B cell (primary cell): Measurements from ENCODE around the gene DERA. TPM values are rescaled to one million over a fixed set of nuclear protein-coding genes. Genes with fewer than 3 reads are reported as not detected.

Experiments
- ATAC-seq: fragments of 200-7000 bp; cut with Tn5 transposase; one replicate; pipeline ENCODE4 v1.10.0; 2021; ENCODE audit warnings: low read depth, mild to moderate bottlenecking, moderate number of reproducible peaks, moderate library complexity
- CTCF ChIA-PET: fragments of 350-600 bp; sonication (Branson Sonifier 250); formaldehyde crosslinking; loops from one replicate; lab custom pipeline; 2021; ENCODE audit warnings: antibody characterized with exemption, inconsistent platforms; lab: Charles Lee
- POLR2A ChIA-PET: fragments of 350-600 bp; sonication (Branson Sonifier 250); formaldehyde crosslinking; loops from one replicate; lab custom pipeline; 2021; ENCODE audit warnings: antibody characterized with exemption; lab: Charles Lee
- DNase-seq: peaks from one replicate; pipeline ENCODE4 v3.0.0; 2013
- H2AFZ ChIP-seq: 2 replicates; pipeline ENCODE4 v1.6.1; 2012; ENCODE audit warnings: mild to moderate bottlenecking, low read depth, low read length; ENCODE audit not compliant: insufficient read depth, poor library complexity, severe bottlenecking
- H3K27ac ChIP-seq, 2 donors: 1 replicate in 1 of 2; 2 replicates in 1 of 2; pipeline ENCODE4 v1.5.1; 2012 to 2013; ENCODE audit warnings: low read length in 2 of 2, mild to moderate bottlenecking in 2 of 2, moderate library complexity in 1 of 2
- H3K27me3 ChIP-seq, 4 experiments: fragments of 200-600 bp in 1 of 4; sonication (generic) in 1 of 4; replicated peaks in 1 of 4; 1 replicate in 2 of 4; 2 replicates in 2 of 4; pipeline versions ENCODE4 v1.6.1 to v1.7.0; 2013 to 2016; ENCODE audit warnings: low read length in 3 of 4, mild to moderate bottlenecking in 2 of 4, mixed read lengths in 1 of 4, moderate library complexity in 1 of 4; ENCODE audit not compliant: insufficient read depth in 4 of 4, control insufficient read depth in 3 of 4; ENCODE audit errors: control extremely low read depth in 1 of 4
- H3K36me3 ChIP-seq, 2 experiments: replicated peaks in 1 of 2; 1 replicate in 1 of 2; 2 replicates in 1 of 2; pipeline versions ENCODE4 v1.6.1 to v1.7.1; 2013; ENCODE audit warnings: low read length in 1 of 2; ENCODE audit not compliant: insufficient read depth in 2 of 2, control insufficient read depth in 1 of 2; ENCODE audit errors: control extremely low read depth in 1 of 2, extremely low read depth in 1 of 2
- H3K4me1 ChIP-seq, 2 donors: fragments of 200-600 bp in 1 of 2; sonication (generic) in 1 of 2; 1 replicate in 1 of 2; 2 replicates in 1 of 2; pipeline versions ENCODE4 v1.5.1 to v1.6.1; 2013 to 2017; ENCODE audit warnings: low read length in 2 of 2; ENCODE audit not compliant: control insufficient read depth in 2 of 2, insufficient read depth in 2 of 2
- H3K4me2 ChIP-seq: replicated peaks from 2 replicates; pipeline ENCODE3; 2012; ENCODE audit warnings: mild to moderate bottlenecking, low read depth, low read length; ENCODE audit not compliant: poor library complexity, severe bottlenecking
- H3K4me3 ChIP-seq, 5 experiments: fragments of 200-600 bp in 1 of 5; sonication (generic) in 1 of 5; 1 replicate in 3 of 5; 2 replicates in 2 of 5; pipeline versions ENCODE4 v1.5.1 to v1.7.0; 2011 to 2016; ENCODE audit warnings: low read length in 4 of 5, mild to moderate bottlenecking in 4 of 5, low read depth in 2 of 5, control low read depth in 1 of 5, moderate library complexity in 1 of 5; ENCODE audit not compliant: insufficient read depth in 1 of 5; ENCODE audit errors: control extremely low read depth in 1 of 5, extremely low read depth in 1 of 5
- H3K79me2 ChIP-seq: fragments of 200-600 bp; sonication (generic); one replicate; pipeline ENCODE4 v1.6.0; 2016; ENCODE audit warnings: low read length; ENCODE audit not compliant: control insufficient read depth, insufficient read depth
- H3K9ac ChIP-seq: fragments of 200-600 bp; sonication (generic); 2 replicates; pipeline ENCODE4 v1.6.1; 2017; ENCODE audit warnings: mild to moderate bottlenecking, low read length, moderate library complexity
- H3K9me3 ChIP-seq, 3 donors: one replicate each; pipeline versions ENCODE4 v1.6.1 to v1.7.1; 2013; ENCODE audit warnings: low read length in 2 of 3; ENCODE audit not compliant: control insufficient read depth in 2 of 3, insufficient read depth in 1 of 3; ENCODE audit errors: control extremely low read depth in 1 of 3
- H4K20me1 ChIP-seq: 2 replicates; pipeline ENCODE4 v1.6.0; 2012; ENCODE audit warnings: mild to moderate bottlenecking, low read length; ENCODE audit not compliant: insufficient read depth, control insufficient read depth, poor library complexity, severe bottlenecking
- H3K27ac Mint-ChIP-seq: one replicate; pipeline ENCODE4 v1.8.0; 2021; ENCODE audit warnings: mixed read lengths
- H3K27me3 Mint-ChIP-seq: one replicate; pipeline ENCODE4 v1.8.0; 2021; ENCODE audit warnings: mixed read lengths
- H3K4me1 Mint-ChIP-seq: one replicate; pipeline ENCODE4 v1.8.0; 2021; ENCODE audit warnings: mixed read lengths
- H3K4me3 Mint-ChIP-seq: one replicate; pipeline ENCODE4 v1.8.0; 2021; ENCODE audit warnings: mixed read lengths
- H3K9me3 Mint-ChIP-seq: one replicate; pipeline ENCODE4 v1.8.0; 2022; ENCODE audit warnings: mixed read lengths; ENCODE audit not compliant: insufficient read depth
- EZH2 ChIP-seq: IDR thresholded peaks from 2 replicates; pipeline ENCODE4 v1.6.1; 2012; ENCODE audit warnings: borderline replicate concordance, low read depth, mild to moderate bottlenecking, moderate library complexity, low read length; ENCODE audit not compliant: insufficient read depth, poor library complexity, severe bottlenecking
- WGBS: methylation state at CpG from one replicate; pipeline ENCODE4 v1.1.5; 2013; ENCODE audit warnings: missing lambda C conversion rate; ENCODE audit not compliant: insufficient coverage; 5-methylcytosine and 5-hydroxymethylcytosine counted together
- intact Hi-C: fragments of 100-400 bp; cut with micrococcal nuclease; formaldehyde crosslinking; loops from one replicate; pipeline ENCODE4 v1.10.0; 2022
- polyA plus RNA-seq: library from polyadenylated mRNA; depleted of rRNA; stranded (reverse); fragments of >200 nt; gene quantifications from 2 replicates; pipeline ENCODE4 v1.2.3, GENCODE V29; 2012
- total RNA-seq, 2 donors: library from RNA; stranded (reverse); fragments of 120-200 nt in 1 of 2; gene quantifications; 1 replicate in 1 of 2; 2 replicates in 1 of 2; pipeline versions ENCODE4 v1.2.3 to v1.2.4, GENCODE V29; 2013 to 2022
- TF ChIP-seq, protein P1 (sequence below): fragments of 200-600 bp; IDR thresholded peaks from one replicate; pipeline ENCODE4 v1.8.0; 2022; ENCODE audit warnings: antibody characterized with exemption, mild to moderate bottlenecking

The DERA gene
- total and polyA plus RNA-seq, 2 donors (not counting 1 experiment from before 2014, with no cell fraction given) = 9.4 to 20.5 TPM

DNA sequence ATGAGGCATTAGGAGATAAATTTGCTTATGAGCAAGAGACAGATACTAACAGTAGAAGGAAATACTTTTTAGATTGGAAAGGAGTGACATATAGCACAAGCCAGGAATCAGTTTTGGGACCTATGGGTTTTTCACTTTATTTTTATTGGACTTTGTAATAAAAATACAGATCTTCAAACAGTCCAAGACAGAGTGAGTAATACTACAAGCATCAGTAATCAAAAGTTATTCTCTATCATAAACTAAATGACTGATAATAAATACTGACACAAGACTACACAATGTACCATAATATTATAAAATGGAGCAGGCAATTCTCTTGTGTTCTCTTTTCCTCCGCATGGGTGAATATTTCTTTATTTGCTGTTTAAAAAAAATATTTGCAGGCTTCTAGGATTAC lies 85.8 kb downstream of the DERA start:
- H3K4me1 Mint-ChIP-seq = no peaks in the 10 kb centered on the region
- Histone ChIP-seq H3K79me2 (no peaks in the 10 kb centered on the region), H3K27me3 (no peaks in the 10 kb centered on the region), H3K36me3 (peaks cover 2 to 13% of the 10 kb centered on the region in 2 experiments), H3K27ac (no peak overlapping the region), H3K4me1 (no peaks in the 10 kb centered on the region), H3K9ac (no peak overlapping the region), H3K4me2 (no peak overlapping the region), H4K20me1 (no peaks in the 10 kb centered on the region), H3K4me3 (no peak overlapping the region), H2AFZ (no peak overlapping the region), H3K9me3 (no peaks in the 10 kb centered on the region)
- ChIA-PET POLR2A (no interaction called here), CTCF (no interaction called here)
- intact Hi-C loops = no loop called here
- no peak overlapping the region for H3K4me3 Mint-ChIP-seq
- no CpG with 5 or more reads among the region's 1 CpG for WGBS
- no peak for TF ChIP-seq EZH2
- TF ChIP-seq, protein P1, sequence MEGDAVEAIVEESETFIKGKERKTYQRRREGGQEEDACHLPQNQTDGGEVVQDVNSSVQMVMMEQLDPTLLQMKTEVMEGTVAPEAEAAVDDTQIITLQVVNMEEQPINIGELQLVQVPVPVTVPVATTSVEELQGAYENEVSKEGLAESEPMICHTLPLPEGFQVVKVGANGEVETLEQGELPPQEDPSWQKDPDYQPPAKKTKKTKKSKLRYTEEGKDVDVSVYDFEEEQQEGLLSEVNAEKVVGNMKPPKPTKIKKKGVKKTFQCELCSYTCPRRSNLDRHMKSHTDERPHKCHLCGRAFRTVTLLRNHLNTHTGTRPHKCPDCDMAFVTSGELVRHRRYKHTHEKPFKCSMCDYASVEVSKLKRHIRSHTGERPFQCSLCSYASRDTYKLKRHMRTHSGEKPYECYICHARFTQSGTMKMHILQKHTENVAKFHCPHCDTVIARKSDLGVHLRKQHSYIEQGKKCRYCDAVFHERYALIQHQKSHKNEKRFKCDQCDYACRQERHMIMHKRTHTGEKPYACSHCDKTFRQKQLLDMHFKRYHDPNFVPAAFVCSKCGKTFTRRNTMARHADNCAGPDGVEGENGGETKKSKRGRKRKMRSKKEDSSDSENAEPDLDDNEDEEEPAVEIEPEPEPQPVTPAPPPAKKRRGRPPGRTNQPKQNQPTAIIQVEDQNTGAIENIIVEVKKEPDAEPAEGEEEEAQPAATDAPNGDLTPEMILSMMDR = no peak
- no peak for ATAC-seq
- no peak for DNase-seq
- no peaks in the 10 kb centered on the region for H3K27me3 Mint-ChIP-seq
- H3K9me3 Mint-ChIP-seq = no peaks in the 10 kb centered on the region
- H3K27ac Mint-ChIP-seq = no peak overlapping the region

DNA sequence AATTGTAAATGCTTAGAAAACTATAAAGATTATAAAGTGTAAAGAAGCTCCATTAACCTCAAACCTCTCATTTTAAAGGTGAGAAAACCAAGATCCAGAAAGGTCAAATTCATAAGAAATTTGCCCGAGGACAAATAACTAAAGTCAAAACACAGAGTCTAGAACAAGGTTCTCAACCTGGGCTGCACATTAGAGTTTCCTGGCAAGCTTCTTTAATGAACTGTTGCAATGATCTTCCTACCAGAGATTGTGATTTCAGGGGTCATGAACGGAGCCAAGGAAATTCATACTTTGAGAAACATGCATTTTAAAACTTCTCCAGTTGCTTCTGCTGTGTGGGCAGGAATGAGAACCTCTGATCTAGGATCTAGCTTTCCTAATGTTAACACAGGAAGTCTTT lies 86.8 kb downstream of the DERA start:
- no peak for DNase-seq
- Mint-ChIP-seq H3K4me1 (no peaks in the 10 kb centered on the region), H3K9me3 (no peaks in the 10 kb centered on the region)

More for the DNA sequence above, 86.8 kb downstream of the DERA start:
- H3K27ac Mint-ChIP-seq = no peak overlapping the region
- TF ChIP-seq, protein P1 = no peak
- TF ChIP-seq EZH2 = no peak
- Histone ChIP-seq H4K20me1 (no peaks in the 10 kb centered on the region), H3K4me1 (no peaks in the 10 kb centered on the region), H2AFZ (no peak overlapping the region), H3K79me2 (no peaks in the 10 kb centered on the region), H3K4me3 (no peak overlapping the region), H3K36me3 (peaks cover 2 to 13% of the 10 kb centered on the region in 2 experiments), H3K27ac (no peak overlapping the region), H3K9ac (no peak overlapping the region), H3K27me3 (no peaks in the 10 kb centered on the region), H3K4me2 (no peak overlapping the region), H3K9me3 (no peaks in the 10 kb centered on the region)
- intact Hi-C loops = no loop called here
- CTCF ChIA-PET = no interaction called here
- no peaks in the 10 kb centered on the region for H3K27me3 Mint-ChIP-seq
- no peak for ATAC-seq
- H3K4me3 Mint-ChIP-seq = no peak overlapping the region
- POLR2A ChIA-PET = no interaction called here
- WGBS = 100% methylated on average over 1 of the region's 2 CpGs
